COLO668 (cell line): Measurements from ENCODE around the gene CELSR1.
A peak's percentile ranks its signal among the peaks of the same experiment; 100 is the strongest.

ENCODE experiments used
- DNase-seq: peaks from one replicate; lab custom pipeline; 2025; ENCODE audit not compliant: unreplicated experiment; lab: John Stamatoyannopoulos, UW

Gene CELSR1

GRCh38 chr22:46428602-46429324 is 108.7 kb downstream of the CELSR1 start:
- peak; percentile 37 for DNase-seq

- DNase-seq, result no peak
Measured at GRCh38 chr22:46428171-46428570, 109.2 kb downstream of the CELSR1 start.

DNA sequence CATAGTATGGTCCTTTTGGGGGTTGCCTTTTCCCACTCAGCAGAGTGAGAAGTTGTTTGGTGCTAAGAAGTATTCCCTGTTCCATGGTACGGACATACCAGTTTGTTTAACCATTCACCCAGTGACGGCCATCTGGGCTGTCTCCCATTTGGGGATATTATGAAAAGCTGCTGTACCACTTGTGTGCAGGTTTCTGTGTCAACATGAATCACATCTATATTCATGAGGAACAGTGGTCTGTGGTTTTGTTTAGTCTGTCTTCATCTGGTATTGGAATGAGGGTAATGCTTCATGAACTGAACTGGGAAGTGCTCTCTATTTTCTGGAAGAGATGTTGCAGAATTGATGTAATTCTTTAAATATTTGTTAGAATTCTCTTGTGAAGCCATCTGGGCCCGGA is 112.4 kb downstream of the CELSR1 start:
- peak; percentile 61 for DNase-seq

DNA sequence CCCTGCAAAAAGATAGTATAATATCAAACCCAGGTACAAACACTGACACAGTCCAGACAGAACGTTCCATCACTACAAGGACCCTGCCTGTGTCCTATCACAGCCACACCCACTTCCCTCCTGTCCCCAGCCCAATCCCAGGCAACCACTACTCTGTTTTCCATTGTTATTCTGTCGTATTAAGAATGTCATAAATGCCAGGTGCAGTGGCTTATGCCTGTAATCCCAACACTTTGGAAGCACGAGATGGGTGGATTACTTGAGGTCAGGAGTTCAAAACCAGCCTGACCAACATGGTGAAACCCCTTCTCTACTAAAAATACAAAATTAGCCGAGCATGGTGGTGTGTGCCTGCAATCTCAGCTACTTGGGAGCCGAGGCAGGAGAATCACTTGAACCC is 112.9 kb downstream of the CELSR1 start:
- peak; percentile 13 for DNase-seq

DNA sequence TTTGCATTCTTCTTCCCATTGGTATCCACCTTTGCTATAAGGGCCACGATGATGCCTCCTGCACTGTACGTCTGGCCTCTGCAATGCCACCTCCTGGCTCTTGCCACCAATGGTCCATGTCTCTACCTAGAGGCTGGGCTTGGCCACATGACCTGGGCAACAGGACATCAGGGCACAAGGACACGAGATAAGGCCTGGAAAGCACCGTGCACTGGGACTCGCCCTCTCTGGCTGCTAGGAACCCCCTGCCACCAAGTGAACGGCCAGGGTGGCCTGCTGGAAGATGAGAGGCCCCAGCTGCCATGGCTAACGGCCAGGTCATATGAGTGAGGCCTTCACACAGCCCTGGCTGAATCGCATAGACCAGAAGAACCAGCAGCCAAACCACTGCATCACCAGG is 114.5 kb downstream of the CELSR1 start:
- no peak for DNase-seq

- peak; percentile 93 for DNase-seq
Measured at GRCh38 chr22:46421267-46421666, 116.2 kb downstream of the CELSR1 start.

GRCh38 chr22:46419754-46420571 is 117.5 kb downstream of the CELSR1 start:
- DNase-seq, result no peak

GRCh38 chr22:46418827-46419226 is 118.6 kb downstream of the CELSR1 start:
- DNase-seq, result no peak

GRCh38 chr22:46417769-46418168 is 119.7 kb downstream of the CELSR1 start:
- no peak for DNase-seq

- no peak for DNase-seq
Measured at GRCh38 chr22:46416891-46417580, 120.4 kb downstream of the CELSR1 start.

GRCh38 chr22:46416520-46416871 is 120.9 kb downstream of the CELSR1 start:
- no peak for DNase-seq

DNA sequence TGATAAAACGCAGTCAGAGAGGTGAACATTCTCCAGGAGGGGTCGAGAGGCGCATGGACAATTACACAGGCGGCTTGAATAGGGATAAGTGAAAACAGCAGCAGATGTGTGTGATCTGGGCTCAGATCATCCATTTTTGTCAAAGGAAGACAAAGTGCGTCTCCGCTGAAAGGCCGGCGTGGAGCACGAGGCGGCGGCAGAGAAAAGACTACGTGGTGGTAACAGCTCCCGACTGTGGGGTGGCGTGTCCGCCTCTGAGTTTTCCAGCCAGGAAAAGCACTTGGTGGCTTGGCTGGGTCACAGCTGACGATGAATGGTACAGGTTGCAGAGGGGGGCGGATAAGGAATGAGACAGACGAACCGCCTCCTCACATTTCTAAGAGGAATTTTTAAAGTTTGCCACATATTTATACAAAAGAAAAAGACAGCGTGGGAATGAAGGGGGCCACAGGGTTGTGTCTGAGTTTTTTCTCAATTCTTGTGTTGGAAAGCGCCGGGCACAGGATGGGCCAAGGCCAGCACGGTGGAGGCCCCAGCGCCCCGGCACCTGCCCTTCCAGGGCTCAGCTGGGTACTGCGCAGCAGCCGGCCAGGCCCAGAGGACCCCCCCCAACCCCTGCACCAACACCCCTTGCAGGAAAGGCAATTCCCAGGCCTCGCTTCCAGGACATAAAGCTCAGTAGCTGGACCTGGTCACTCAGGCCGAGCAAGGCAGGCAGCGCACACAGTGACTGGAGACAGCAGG is 121.5 kb downstream of the CELSR1 start:
- DNase-seq, result no peak

- DNase-seq, result no peak
Measured at GRCh38 chr22:46414704-46415103, 122.7 kb downstream of the CELSR1 start.

DNA sequence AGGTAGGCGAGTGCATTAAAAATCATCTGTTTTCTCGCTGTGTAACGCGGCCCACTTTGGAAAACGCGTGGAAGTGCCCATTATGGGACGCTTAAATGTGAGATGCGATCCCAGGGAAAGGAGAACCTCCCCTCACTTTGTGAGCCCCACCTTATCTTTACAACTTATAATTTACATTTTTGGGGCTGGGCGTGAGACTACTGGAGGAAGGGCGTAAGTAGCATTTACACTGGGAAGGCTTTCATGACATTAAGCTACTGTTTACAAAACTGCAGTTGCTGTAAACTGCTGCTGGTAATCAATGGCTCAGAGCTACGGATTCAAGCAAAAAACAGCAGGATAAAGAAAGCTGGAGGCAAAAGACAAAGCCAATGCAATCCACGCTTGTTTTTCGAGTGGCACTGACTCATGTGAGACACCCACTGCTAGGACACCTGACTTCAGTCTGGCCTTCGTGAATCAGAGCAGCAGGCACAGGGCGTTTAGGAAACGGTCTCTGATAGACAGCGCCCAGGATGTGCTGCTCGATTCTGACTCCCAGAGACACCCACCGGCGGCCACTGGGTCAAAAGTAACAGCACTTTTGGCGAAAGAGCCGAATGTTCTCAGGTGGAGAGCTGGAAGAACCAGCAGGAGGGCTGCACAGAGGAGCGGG is 123.6 kb downstream of the CELSR1 start:
- DNase-seq, result no peak

- DNase-seq, result no peak
Measured at GRCh38 chr22:46411347-46411746, 126.1 kb downstream of the CELSR1 start.

DNA sequence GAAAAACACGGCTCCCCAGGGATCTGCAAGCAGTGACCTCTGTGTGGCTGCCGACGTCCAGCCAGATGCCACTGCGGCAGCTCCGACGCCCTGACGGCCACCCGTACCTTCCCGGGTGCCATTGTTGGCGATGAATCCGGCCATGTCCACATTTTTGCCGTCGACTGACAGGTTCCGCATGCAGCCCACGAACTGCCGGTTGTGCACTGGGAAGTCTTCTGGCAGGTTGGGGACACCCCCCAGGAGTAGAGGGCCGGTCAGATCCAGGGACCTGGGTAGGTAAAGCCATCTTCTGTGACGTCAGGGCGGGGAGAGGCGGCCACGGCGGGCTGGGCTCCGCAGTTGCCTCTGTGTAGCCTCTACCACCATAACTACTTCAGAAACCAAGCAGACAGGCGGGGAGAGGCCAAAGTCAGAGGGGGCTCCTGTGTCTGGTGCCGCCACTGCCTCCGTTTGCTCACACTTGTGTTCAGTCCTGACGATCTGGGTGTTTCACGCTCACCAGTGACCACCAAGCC is 127.1 kb downstream of the CELSR1 start:
- DNase-seq, result no peak

GRCh38 chr22:46409631-46410210 is 127.7 kb downstream of the CELSR1 start:
- DNase-seq, result no peak

GRCh38 chr22:46408568-46409506 is 128.6 kb downstream of the CELSR1 start:
- DNase-seq, result no peak

- DNase-seq, result no peak
Measured at GRCh38 chr22:46407748-46408147, 129.7 kb downstream of the CELSR1 start.
